ENCODE measurements around the gene LIPC. TPM values are rescaled to one million over a fixed set of nuclear protein-coding genes. Genes with fewer than 3 reads are reported as not detected.

The LIPC gene
- total and polyA plus RNA-seq, 9 of the 15 experiments (the other 6 are each of a cell fraction or from before 2014, with no cell fraction given), result 0.07 to 0.41 (median 0.11) TPM; not detected in 2

GRCh38 chr15:58416963-58417362 lies 14.8 kb upstream of the LIPC start (continued):
- TF ChIP-seq MAZ (CRISPR knock-in tag; conservative IDR thresholded peaks at IDR 0.05 in 1 of 2, IDR thresholded peaks at IDR 0.05 in 1 of 2) (no peak), NR1H2 (CRISPR knock-in tag; IDR thresholded peaks at IDR 0.05) (no peak), EHMT2 (IDR thresholded peaks at IDR 0.05) (no peak), BACH1 (tag; IDR thresholded peaks at IDR 0.05) (no peak), CBX8 (IDR thresholded peaks at IDR 0.05; ENCODE audit: borderline replicate concordance, extremely low read depth, low read depth, low read length, poor library complexity, severe bottlenecking) (no peak), CBFA2T3 (IDR thresholded peaks at IDR 0.05) (no peak), ZNF174 (CRISPR knock-in tag; IDR thresholded peaks at IDR 0.05) (no peak), ZBTB11 (CRISPR knock-in tag; IDR thresholded peaks at IDR 0.05) (no peak), ZBED1 (IDR thresholded peaks at IDR 0.05) (no peak), COPS2 (conservative IDR thresholded peaks at IDR 0.05) (no peak), ZNF146 (CRISPR knock-in tag; IDR thresholded peaks at IDR 0.05; ENCODE audit: unreplicated experiment) (peak; percentile 96), CBX5 (IDR thresholded peaks at IDR 0.05; ENCODE audit: borderline replicate concordance, low read depth) (0 out of 2 replicates have a peak, but pooled peaks have one; percentile 26), ZSCAN29 (IDR thresholded peaks at IDR 0.05) (no peak), BCOR (IDR thresholded peaks at IDR 0.05) (peak; percentile 66; the same call in 1 of the 2 replicates), MTA2 (IDR thresholded peaks at IDR 0.05; ENCODE audit: low read depth) (no peak)
